K562 (cell line): ENCODE data around the gene CFD. TPM values are rescaled to one million over a fixed set of nuclear protein-coding genes. Genes with fewer than 3 reads are reported as not detected.

Experiments
- CCNT2 ChIP-seq: IDR thresholded peaks from 2 replicates; pipeline ENCODE4 v1.6.1; 2011; ENCODE audit warnings: borderline replicate concordance, low read depth, mild to moderate bottlenecking, moderate library complexity, mixed read lengths, low read length; ENCODE audit not compliant: insufficient read length; ENCODE audit errors: extremely low read depth
- CEBPB ChIP-seq: fragments of 450-650 bp; IDR thresholded peaks from 2 replicates; pipeline ENCODE4 v1.6.1; 2016; ENCODE audit warnings: missing genetic modification characterization, missing compliant biosample characterization
- ESRRA ChIP-seq: fragments of 450-650 bp; IDR thresholded peaks from 2 replicates; pipeline ENCODE4 v1.6.1; 2014; ENCODE audit warnings: low read depth, mild to moderate bottlenecking, moderate library complexity, borderline replicate concordance
- IFI16 ChIP-seq: fragments of 250-450 bp; sonication (Bioruptor Pico); IDR thresholded peaks from 2 replicates; pipeline ENCODE4 v2.1.2; 2022; ENCODE audit warnings: mild to moderate bottlenecking, inconsistent platforms
- KLF13 ChIP-seq: fragments of 450-650 bp; IDR thresholded peaks from 2 replicates; pipeline ENCODE4 v1.6.1; 2016; ENCODE audit warnings: missing genetic modification characterization, low read depth, mild to moderate bottlenecking, missing compliant biosample characterization, moderate library complexity, borderline replicate concordance
- MED1 ChIP-seq: sonication (generic); formaldehyde crosslinking; IDR thresholded peaks from 2 replicates; pipeline ENCODE4 v1.8.1; 2023; ENCODE audit warnings: missing genetic modification reagents, borderline replicate concordance
- NFIC ChIP-seq: fragments of 450-650 bp; IDR thresholded peaks from 2 replicates; pipeline ENCODE4 v1.6.1; 2017; ENCODE audit warnings: mild to moderate bottlenecking, inconsistent platforms
- RBM15 ChIP-seq: fragments of 200-400 bp; formaldehyde crosslinking; IDR thresholded peaks from 2 replicates; pipeline ENCODE4 v1.6.1; 2018; ENCODE audit warnings: mild to moderate bottlenecking, low read length, moderate library complexity; ENCODE audit not compliant: insufficient read depth
- SMAD3 ChIP-seq: fragments of 450-650 bp; formaldehyde crosslinking; conservative IDR thresholded peaks from 2 replicates; pipeline ENCODE4 v1.4.0; 2020; ENCODE audit warnings: mild to moderate bottlenecking
- SMAD4 ChIP-seq: fragments of 250-450 bp; sonication (Bioruptor Pico); conservative IDR thresholded peaks from 2 replicates; pipeline ENCODE4 v1.8.0; 2021; ENCODE audit warnings: inconsistent platforms, mild to moderate bottlenecking, moderate library complexity
- YY1 ChIP-seq, 3 experiments: IDR thresholded peaks; 2 replicates each; pipeline ENCODE4 v1.6.1; 2011; ENCODE audit warnings: low read length in 2 of 3, mild to moderate bottlenecking in 2 of 3, moderate library complexity in 2 of 3, borderline replicate concordance in 1 of 3, control low read depth in 1 of 3, low read depth in 1 of 3; ENCODE audit not compliant: insufficient read depth in 3 of 3, insufficient replicate concordance in 2 of 3, control insufficient read depth in 1 of 3, insufficient read length in 1 of 3; ENCODE audit errors: extremely low read depth in 1 of 3
- ZNF408 ChIP-seq: fragments of 250-450 bp; sonication (Bioruptor Pico); IDR thresholded peaks from 2 replicates; pipeline ENCODE4 v1.4.0; 2020; ENCODE audit warnings: low read depth, mild to moderate bottlenecking, moderate library complexity
- ZNF668 ChIP-seq: fragments of 250-450 bp; sonication (Bioruptor Pico); IDR thresholded peaks from 2 replicates; pipeline ENCODE4 v1.8.0; 2022; ENCODE audit warnings: mild to moderate bottlenecking, inconsistent platforms
- polyA plus RNA-seq, 8 experiments: library from polyadenylated mRNA; depleted of rRNA in 4 of 8; stranded (reverse) in 5 of 8; unstranded in 3 of 8; fragments of >200 nt; fragmentation: Nextera tagmentation in 2 of 8; fragmentation: Illumina TruSeq in 1 of 8; extraction: Ambion mirVana in 2 of 8; extraction: Trizol in 1 of 8; gene quantifications; 2 replicates each; pipeline versions ENCODE4 v1.2.1 to v1.2.3, GENCODE V29; 2011 to 2014; ENCODE audit warnings: inconsistent platforms in 1 of 8, missing spikeins in 1 of 8
- total RNA-seq, 7 experiments: library from RNA; depleted of rRNA in 6 of 7; stranded (reverse); fragments of >200 nt in 6 of 7; fragmentation: Illumina TruSeq in 2 of 7; extraction: Trizol in 2 of 7; gene quantifications; 2 replicates each; pipeline versions ENCODE4 v1.2.1 to v1.2.3, GENCODE V29; 2011 to 2021; ENCODE audit warnings: low replicate concordance in 1 of 7
- TF ChIP-seq, protein P1 (sequence below): sonication (generic); formaldehyde crosslinking; IDR thresholded peaks from 2 replicates; pipeline ENCODE4 v1.8.0; 2023; ENCODE audit warnings: mild to moderate bottlenecking, missing genetic modification reagents
- TF ChIP-seq, protein P2 (sequence below): fragments of 450-650 bp; IDR thresholded peaks from 2 replicates; pipeline ENCODE4 v1.6.1; 2018; ENCODE audit not compliant: partially characterized antibody
- TF ChIP-seq, protein P3 (sequence below), 3 experiments: fragments of 200-800 bp in 1 of 3; fragments of 250-450 bp in 1 of 3; fragments of 450-650 bp in 1 of 3; sonication (Bioruptor Pico) in 1 of 3; sonication (Bioruptor generic) in 1 of 3; formaldehyde crosslinking in 1 of 3; IDR thresholded peaks; 2 replicates each; pipeline versions ENCODE4 v1.6.1 to v1.8.0; 2016 to 2022; ENCODE audit warnings: mild to moderate bottlenecking in 2 of 3, missing genetic modification characterization in 2 of 3, missing compliant biosample characterization in 1 of 3, moderate library complexity in 1 of 3
- TF ChIP-seq, protein P4 (sequence below): sonication (generic); formaldehyde crosslinking; IDR thresholded peaks from 2 replicates; pipeline ENCODE4 v1.8.0; 2022; ENCODE audit warnings: mild to moderate bottlenecking, missing genetic modification reagents

Gene CFD
- total and polyA plus RNA-seq, 9 of the 15 experiments (the other 6 are each of a cell fraction or from before 2014, with no cell fraction given) = 0.52 to 59.4 (median 7.6) TPM

DNA sequence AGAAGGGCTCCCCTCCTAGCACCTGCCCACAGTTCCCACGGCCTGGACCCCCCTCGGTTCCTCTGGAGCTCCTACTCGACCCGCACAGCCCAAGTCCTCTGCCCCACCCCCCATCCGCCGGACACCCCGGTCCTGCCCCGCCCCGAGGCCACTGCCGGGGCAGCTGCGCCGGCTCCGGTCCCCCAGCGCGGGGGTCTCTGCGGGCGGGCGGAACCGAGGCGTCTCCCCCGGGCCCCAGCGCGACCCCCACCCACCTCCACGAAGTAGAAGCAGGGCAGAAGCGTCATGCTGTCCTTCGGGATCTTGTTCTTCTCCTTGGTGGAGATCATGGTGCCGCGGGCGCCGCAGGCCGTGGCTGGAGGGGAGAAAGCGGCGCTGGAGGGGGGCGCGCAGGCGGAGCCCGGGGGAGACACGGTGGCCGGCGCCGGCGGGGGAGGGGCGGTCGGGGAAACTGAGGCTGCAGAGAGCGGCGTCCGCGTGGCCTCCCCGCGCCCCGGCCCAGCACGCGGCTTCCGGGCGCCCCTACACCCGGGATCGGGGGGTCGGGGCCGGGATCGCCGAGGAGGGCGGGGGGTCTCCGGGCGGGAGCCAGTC lies 38.1 kb upstream of the CFD start (continued):
- TF ChIP-seq ZNF668 (no peak), CEBPB (tag) (no peak), ESRRA (no peak), SMAD4 (CRISPR knock-in tag) (no peak), RBM15 (no peak), CCNT2 (no peak), IFI16 (CRISPR knock-in tag) (no peak), KLF13 (tag) (no peak), ZNF408 (CRISPR knock-in tag) (no peak), MED1 (CRISPR knock-in tag) (no peak), SMAD3 (no peak), YY1 (IDR thresholded peaks at IDR 0.05; ENCODE audit: borderline replicate concordance in 1 of 3, control insufficient read depth in 1 of 3, extremely low read depth in 1 of 3, insufficient read depth in 3 of 3, insufficient read length in 1 of 3, insufficient replicate concordance in 2 of 3, low read depth in 1 of 3, low read length in 2 of 3) (peak in 1 of 3 experiments; percentile 4), NFIC (no peak; the same call in 1 of the 2 replicates)
- TF ChIP-seq, protein P1, sequence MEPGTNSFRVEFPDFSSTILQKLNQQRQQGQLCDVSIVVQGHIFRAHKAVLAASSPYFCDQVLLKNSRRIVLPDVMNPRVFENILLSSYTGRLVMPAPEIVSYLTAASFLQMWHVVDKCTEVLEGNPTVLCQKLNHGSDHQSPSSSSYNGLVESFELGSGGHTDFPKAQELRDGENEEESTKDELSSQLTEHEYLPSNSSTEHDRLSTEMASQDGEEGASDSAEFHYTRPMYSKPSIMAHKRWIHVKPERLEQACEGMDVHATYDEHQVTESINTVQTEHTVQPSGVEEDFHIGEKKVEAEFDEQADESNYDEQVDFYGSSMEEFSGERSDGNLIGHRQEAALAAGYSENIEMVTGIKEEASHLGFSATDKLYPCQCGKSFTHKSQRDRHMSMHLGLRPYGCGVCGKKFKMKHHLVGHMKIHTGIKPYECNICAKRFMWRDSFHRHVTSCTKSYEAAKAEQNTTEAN (CRISPR knock-in tag) = no peak
- TF ChIP-seq, protein P2, sequence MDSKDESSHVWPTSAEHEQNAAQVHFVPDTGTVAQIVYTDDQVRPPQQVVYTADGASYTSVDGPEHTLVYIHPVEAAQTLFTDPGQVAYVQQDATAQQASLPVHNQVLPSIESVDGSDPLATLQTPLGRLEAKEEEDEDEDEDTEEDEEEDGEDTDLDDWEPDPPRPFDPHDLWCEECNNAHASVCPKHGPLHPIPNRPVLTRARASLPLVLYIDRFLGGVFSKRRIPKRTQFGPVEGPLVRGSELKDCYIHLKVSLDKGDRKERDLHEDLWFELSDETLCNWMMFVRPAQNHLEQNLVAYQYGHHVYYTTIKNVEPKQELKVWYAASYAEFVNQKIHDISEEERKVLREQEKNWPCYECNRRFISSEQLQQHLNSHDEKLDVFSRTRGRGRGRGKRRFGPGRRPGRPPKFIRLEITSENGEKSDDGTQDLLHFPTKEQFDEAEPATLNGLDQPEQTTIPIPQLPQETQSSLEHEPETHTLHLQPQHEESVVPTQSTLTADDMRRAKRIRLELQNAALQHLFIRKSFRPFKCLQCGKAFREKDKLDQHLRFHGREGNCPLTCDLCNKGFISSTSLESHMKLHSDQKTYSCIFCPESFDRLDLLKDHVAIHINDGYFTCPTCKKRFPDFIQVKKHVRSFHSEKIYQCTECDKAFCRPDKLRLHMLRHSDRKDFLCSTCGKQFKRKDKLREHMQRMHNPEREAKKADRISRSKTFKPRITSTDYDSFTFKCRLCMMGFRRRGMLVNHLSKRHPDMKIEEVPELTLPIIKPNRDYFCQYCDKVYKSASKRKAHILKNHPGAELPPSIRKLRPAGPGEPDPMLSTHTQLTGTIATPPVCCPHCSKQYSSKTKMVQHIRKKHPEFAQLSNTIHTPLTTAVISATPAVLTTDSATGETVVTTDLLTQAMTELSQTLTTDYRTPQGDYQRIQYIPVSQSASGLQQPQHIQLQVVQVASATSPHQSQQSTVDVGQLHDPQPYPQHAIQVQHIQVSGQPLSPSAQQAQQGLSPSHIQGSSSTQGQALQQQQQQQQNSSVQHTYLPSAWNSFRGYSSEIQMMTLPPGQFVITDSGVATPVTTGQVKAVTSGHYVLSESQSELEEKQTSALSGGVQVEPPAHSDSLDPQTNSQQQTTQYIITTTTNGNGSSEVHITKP = peak; percentile 65
- TF ChIP-seq, protein P3, sequence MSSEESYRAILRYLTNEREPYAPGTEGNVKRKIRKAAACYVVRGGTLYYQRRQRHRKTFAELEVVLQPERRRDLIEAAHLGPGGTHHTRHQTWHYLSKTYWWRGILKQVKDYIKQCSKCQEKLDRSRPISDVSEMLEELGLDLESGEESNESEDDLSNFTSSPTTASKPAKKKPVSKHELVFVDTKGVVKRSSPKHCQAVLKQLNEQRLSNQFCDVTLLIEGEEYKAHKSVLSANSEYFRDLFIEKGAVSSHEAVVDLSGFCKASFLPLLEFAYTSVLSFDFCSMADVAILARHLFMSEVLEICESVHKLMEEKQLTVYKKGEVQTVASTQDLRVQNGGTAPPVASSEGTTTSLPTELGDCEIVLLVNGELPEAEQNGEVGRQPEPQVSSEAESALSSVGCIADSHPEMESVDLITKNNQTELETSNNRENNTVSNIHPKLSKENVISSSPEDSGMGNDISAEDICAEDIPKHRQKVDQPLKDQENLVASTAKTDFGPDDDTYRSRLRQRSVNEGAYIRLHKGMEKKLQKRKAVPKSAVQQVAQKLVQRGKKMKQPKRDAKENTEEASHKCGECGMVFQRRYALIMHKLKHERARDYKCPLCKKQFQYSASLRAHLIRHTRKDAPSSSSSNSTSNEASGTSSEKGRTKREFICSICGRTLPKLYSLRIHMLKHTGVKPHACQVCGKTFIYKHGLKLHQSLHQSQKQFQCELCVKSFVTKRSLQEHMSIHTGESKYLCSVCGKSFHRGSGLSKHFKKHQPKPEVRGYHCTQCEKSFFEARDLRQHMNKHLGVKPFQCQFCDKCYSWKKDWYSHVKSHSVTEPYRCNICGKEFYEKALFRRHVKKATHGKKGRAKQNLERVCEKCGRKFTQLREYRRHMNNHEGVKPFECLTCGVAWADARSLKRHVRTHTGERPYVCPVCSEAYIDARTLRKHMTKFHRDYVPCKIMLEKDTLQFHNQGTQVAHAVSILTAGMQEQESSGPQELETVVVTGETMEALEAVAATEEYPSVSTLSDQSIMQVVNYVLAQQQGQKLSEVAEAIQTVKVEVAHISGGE (CRISPR knock-in tag; IDR thresholded peaks at IDR 0.05) = no peak
- TF ChIP-seq, protein P4, sequence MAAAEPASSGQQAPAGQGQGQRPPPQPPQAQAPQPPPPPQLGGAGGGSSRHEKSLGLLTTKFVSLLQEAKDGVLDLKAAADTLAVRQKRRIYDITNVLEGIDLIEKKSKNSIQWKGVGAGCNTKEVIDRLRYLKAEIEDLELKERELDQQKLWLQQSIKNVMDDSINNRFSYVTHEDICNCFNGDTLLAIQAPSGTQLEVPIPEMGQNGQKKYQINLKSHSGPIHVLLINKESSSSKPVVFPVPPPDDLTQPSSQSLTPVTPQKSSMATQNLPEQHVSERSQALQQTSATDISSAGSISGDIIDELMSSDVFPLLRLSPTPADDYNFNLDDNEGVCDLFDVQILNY (CRISPR knock-in tag) = no peak
